Neural cell (in vitro differentiated cells): ENCODE results near the gene RAB5B. TPM values are rescaled to one million over a fixed set of nuclear protein-coding genes. Genes with fewer than 3 reads are reported as not detected.

Experiments used
- H2AFZ ChIP-seq: fragments of 200-600, 300-800 bp; sonication (generic), shearing (Covaris generic); 2 replicates; pipeline ENCODE4 v1.6.0; 2014; ENCODE audit warnings: low read depth, mild to moderate bottlenecking, antibody characterized with exemption, low read length, moderate library complexity
- H3F3A ChIP-seq: fragments of 200-600 bp; shearing (Covaris generic); 2 replicates; pipeline ENCODE4 v1.6.1; 2016; ENCODE audit warnings: mild to moderate bottlenecking, moderate library complexity, mixed read lengths, antibody characterized with exemption, low read length; ENCODE audit not compliant: insufficient read depth, poor library complexity, severe bottlenecking
- H3K27ac ChIP-seq: fragments of 200-600, 300-800 bp; sonication (generic), shearing (Covaris generic); 2 replicates; pipeline ENCODE4 v1.5.1; 2014; ENCODE audit warnings: mild to moderate bottlenecking, low read length, moderate library complexity
- H3K27me3 ChIP-seq: fragments of 300-800, 200-600 bp; sonication (generic), shearing (Covaris generic); 2 replicates; pipeline ENCODE4 v1.6.0; 2014; ENCODE audit warnings: mild to moderate bottlenecking, low read depth, low read length, moderate library complexity; ENCODE audit not compliant: insufficient read depth
- H3K36me3 ChIP-seq: fragments of 300-800, 200-600 bp; sonication (generic), shearing (Covaris generic); 2 replicates; pipeline ENCODE4 v1.5.1; 2014; ENCODE audit warnings: mild to moderate bottlenecking, antibody characterized with exemption, low read length, moderate library complexity; ENCODE audit not compliant: insufficient read depth
- H3K4me2 ChIP-seq: fragments of 300-800, 200-600 bp; sonication (generic), shearing (Covaris generic); 2 replicates; pipeline ENCODE4 v1.6.0; 2014; ENCODE audit warnings: mild to moderate bottlenecking, low read length
- H3K4me3 ChIP-seq: fragments of 300-800, 200-600 bp; sonication (generic), shearing (Covaris generic); 2 replicates; pipeline ENCODE4 v1.5.1; 2014; ENCODE audit warnings: mild to moderate bottlenecking, low read length, moderate library complexity
- H3K79me2 ChIP-seq: fragments of 200-600 bp; shearing (Covaris generic); replicated peaks from 2 replicates; pipeline ENCODE4 v1.6.0; 2014; ENCODE audit warnings: mild to moderate bottlenecking, low read length, moderate library complexity; ENCODE audit not compliant: insufficient read depth
- H3K9ac ChIP-seq: fragments of 300-800, 200-600 bp; sonication (generic), shearing (Covaris generic); 2 replicates; pipeline ENCODE4 v1.6.1; 2016; ENCODE audit warnings: mild to moderate bottlenecking, low read length, mixed read lengths
- H3K9me2 ChIP-seq: fragments of 200-600 bp; shearing (Covaris generic); 2 replicates; pipeline ENCODE4 v1.6.1; 2016; ENCODE audit warnings: mild to moderate bottlenecking, low read length, mixed read lengths; ENCODE audit not compliant: insufficient read depth
- H3K9me3 ChIP-seq: fragments of 200-600, 300-800 bp; sonication (generic), shearing (Covaris generic); 2 replicates; pipeline ENCODE4 v1.6.1; 2016; ENCODE audit warnings: mild to moderate bottlenecking, mixed run types, low read length, moderate library complexity, mixed read lengths
- H4K20me1 ChIP-seq: fragments of 200-600 bp; shearing (Covaris generic); 2 replicates; pipeline ENCODE4 v1.6.1; 2016; ENCODE audit warnings: mild to moderate bottlenecking, mixed run types; ENCODE audit not compliant: insufficient read depth
- CTCF ChIP-seq: fragments of 450-650 bp; IDR thresholded peaks from 2 replicates; pipeline ENCODE4 v1.5.1; 2014; ENCODE audit warnings: antibody characterized with exemption, mild to moderate bottlenecking, moderate library complexity; ENCODE audit not compliant: poor library complexity, severe bottlenecking
- EP300 ChIP-seq: fragments of 450-650 bp; conservative IDR thresholded peaks from 2 replicates; pipeline ENCODE4 v1.6.1; 2014; ENCODE audit warnings: antibody characterized with exemption, mild to moderate bottlenecking, moderate library complexity; ENCODE audit not compliant: poor library complexity, severe bottlenecking
- EZH2 ChIP-seq: fragments of 200-600, 300-800 bp; shearing (Covaris generic), sonication (generic); IDR thresholded peaks from 2 replicates; pipeline ENCODE4 v1.6.1; 2014; ENCODE audit warnings: antibody characterized with exemption, low read length, borderline replicate concordance, mild to moderate bottlenecking; ENCODE audit not compliant: insufficient read depth, poor library complexity, severe bottlenecking
- MXI1 ChIP-seq: fragments of 450-650 bp; conservative IDR thresholded peaks from 2 replicates; pipeline ENCODE4 v1.6.1; 2014; ENCODE audit warnings: antibody characterized with exemption, mild to moderate bottlenecking; ENCODE audit not compliant: poor library complexity, severe bottlenecking
- POLR2AphosphoS5 ChIP-seq: IDR thresholded peaks from 2 replicates; pipeline ENCODE4 v1.6.1; 2012
- RAD21 ChIP-seq: fragments of 450-650 bp; conservative IDR thresholded peaks from 2 replicates; pipeline ENCODE4 v1.6.1; 2014; ENCODE audit warnings: antibody characterized with exemption, mild to moderate bottlenecking, moderate library complexity
- REST ChIP-seq: IDR thresholded peaks from 2 replicates; pipeline ENCODE4 v1.6.1; 2012; ENCODE audit warnings: borderline replicate concordance
- SMC3 ChIP-seq: fragments of 450-650 bp; conservative IDR thresholded peaks from 2 replicates; pipeline ENCODE4 v1.6.1; 2014; ENCODE audit warnings: antibody characterized with exemption, mild to moderate bottlenecking, moderate library complexity; ENCODE audit not compliant: poor library complexity
- TAF1 ChIP-seq: IDR thresholded peaks from 2 replicates; pipeline ENCODE4 v1.6.1; 2012; ENCODE audit warnings: low read depth
- polyA plus RNA-seq: library from polyadenylated mRNA; depleted of rRNA; stranded (reverse); fragments of >200 nt; gene quantifications from 2 replicates; pipeline ENCODE4 v1.2.3, GENCODE V29; 2014

Gene RAB5B
- polyA plus RNA-seq, 1 donor from 2014 or later: 39.6 TPM

- H3K36me3 ChIP-seq: no peaks in the 10 kb centered on the region
- no peak overlapping the region for H2AFZ ChIP-seq
- no peak overlapping the region for H3K4me2 ChIP-seq
- H3F3A ChIP-seq: no peaks in the 10 kb centered on the region
- H3K9me2 ChIP-seq: no peaks in the 10 kb centered on the region
- H3K27me3 ChIP-seq: no peaks in the 10 kb centered on the region
- peaks cover 12% of the 10 kb centered on the region for H3K79me2 ChIP-seq
- no peak overlapping the region for H3K27ac ChIP-seq
- H4K20me1 ChIP-seq: no peaks in the 10 kb centered on the region
- H3K4me3 ChIP-seq: no peak overlapping the region
- TF ChIP-seq CTCF (no peak), EZH2 (no peak), EP300 (no peak), SMC3 (no peak), MXI1 (no peak), TAF1 (no peak), REST (no peak), RAD21 (no peak), POLR2AphosphoS5 (no peak)
- H3K9me3 ChIP-seq: no peaks in the 10 kb centered on the region
- H3K9ac ChIP-seq: no peak overlapping the region
Observed at GRCh38 chr12:55969356-55969755, 4.5 kb upstream of the RAB5B start.

- Histone ChIP-seq H3K79me2 (peaks cover 27% of the 10 kb centered on the region), H3K36me3 (no peaks in the 10 kb centered on the region), H3K9ac (no peak overlapping the region), H3K9me2 (no peaks in the 10 kb centered on the region), H3K4me2 (no peak overlapping the region), H3K27ac (no peak overlapping the region), H3F3A (no peaks in the 10 kb centered on the region), H3K27me3 (no peaks in the 10 kb centered on the region), H3K9me3 (no peaks in the 10 kb centered on the region), H2AFZ (no peak overlapping the region), H4K20me1 (no peaks in the 10 kb centered on the region), H3K4me3 (no peak overlapping the region)
- no peak for TF ChIP-seq CTCF
- TF ChIP-seq POLR2AphosphoS5: no peak
- TF ChIP-seq SMC3: no peak
- no peak for TF ChIP-seq REST
- no peak for TF ChIP-seq EP300
- no peak for TF ChIP-seq RAD21
- TF ChIP-seq TAF1: no peak
- no peak for TF ChIP-seq MXI1
- TF ChIP-seq EZH2: no peak
Observed at GRCh38 chr12:55970775-55971174, 3.1 kb upstream of the RAB5B start.
